CD4-positive, alpha-beta T cell treated with Interleukin-6 for 4 hours (primary cell): ENCODE data around the gene SLC4A2.
"Not testable (repeated sequence)": the region's sequence is repeated elsewhere in the genome, so short reads cannot be mapped to it uniquely, and the experiment has no call there.

ENCODE experiments used
- DNase-seq: peaks from one replicate; pipeline ENCODE4 v3.0.0-alpha.2; 2020; ENCODE audit warnings: mixed read lengths

Gene SLC4A2, protein sequence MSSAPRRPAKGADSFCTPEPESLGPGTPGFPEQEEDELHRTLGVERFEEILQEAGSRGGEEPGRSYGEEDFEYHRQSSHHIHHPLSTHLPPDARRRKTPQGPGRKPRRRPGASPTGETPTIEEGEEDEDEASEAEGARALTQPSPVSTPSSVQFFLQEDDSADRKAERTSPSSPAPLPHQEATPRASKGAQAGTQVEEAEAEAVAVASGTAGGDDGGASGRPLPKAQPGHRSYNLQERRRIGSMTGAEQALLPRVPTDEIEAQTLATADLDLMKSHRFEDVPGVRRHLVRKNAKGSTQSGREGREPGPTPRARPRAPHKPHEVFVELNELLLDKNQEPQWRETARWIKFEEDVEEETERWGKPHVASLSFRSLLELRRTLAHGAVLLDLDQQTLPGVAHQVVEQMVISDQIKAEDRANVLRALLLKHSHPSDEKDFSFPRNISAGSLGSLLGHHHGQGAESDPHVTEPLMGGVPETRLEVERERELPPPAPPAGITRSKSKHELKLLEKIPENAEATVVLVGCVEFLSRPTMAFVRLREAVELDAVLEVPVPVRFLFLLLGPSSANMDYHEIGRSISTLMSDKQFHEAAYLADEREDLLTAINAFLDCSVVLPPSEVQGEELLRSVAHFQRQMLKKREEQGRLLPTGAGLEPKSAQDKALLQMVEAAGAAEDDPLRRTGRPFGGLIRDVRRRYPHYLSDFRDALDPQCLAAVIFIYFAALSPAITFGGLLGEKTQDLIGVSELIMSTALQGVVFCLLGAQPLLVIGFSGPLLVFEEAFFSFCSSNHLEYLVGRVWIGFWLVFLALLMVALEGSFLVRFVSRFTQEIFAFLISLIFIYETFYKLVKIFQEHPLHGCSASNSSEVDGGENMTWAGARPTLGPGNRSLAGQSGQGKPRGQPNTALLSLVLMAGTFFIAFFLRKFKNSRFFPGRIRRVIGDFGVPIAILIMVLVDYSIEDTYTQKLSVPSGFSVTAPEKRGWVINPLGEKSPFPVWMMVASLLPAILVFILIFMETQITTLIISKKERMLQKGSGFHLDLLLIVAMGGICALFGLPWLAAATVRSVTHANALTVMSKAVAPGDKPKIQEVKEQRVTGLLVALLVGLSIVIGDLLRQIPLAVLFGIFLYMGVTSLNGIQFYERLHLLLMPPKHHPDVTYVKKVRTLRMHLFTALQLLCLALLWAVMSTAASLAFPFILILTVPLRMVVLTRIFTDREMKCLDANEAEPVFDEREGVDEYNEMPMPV

DNA sequence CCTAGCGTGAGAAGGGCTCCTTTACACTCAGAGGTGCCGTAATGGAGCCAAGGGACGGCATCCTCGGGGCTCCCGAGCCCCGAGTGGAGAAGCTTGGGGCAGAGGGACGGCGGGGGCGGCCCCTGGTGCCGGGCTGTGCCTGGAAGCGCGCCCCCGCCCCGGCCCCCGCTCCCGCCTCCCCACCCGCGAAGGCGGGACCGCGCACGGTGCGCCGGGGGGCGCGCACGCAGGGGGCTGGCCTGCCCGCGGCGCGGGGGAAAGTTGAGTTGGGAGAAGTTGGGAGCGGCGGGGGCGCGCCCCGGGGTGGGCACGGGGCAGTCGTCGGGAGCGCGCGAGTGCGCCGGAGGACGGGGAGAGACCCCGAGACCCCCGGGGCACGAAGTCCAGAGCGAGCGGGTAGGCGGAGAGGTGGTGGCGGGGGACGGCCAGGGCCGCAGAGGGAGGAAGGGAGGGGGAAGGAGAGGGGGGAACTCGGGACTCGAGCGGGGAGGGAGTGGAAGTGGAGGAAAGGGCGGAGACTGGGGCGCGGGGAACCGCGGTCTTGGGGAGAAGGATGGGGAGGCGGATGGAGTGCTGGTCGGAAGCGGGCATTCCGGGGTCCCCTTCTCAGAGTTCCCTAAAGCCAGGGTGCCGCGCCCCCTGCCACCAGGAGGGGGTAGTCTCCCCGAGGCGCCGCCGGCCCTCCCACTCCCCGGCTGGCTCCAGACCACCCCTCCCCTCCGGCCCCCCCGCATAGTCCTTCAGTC is at the start of gene SLC4A2:
TSS of gene SLC4A2 (plus strand) at position 223 of the 746 bp plus-strand sequence. CDS start 2,399 bp downstream, outside the sequence.
- peak; percentile 80 for DNase-seq

DNA sequence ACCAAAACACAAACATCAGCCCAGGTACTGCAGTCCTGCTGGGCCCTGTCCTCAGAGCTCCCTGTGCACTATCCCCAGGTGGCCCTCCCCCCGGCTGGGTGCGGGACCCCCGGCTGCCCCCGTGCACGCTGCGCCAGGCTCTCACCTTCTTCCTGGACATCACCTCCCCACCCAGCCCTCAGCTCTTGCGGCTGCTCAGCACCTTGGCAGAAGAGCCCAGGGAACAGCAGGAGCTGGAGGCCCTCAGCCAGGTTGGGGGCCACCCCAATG is 49.4 kb upstream of the SLC4A2 start:
- DNase-seq, result no peak

DNA sequence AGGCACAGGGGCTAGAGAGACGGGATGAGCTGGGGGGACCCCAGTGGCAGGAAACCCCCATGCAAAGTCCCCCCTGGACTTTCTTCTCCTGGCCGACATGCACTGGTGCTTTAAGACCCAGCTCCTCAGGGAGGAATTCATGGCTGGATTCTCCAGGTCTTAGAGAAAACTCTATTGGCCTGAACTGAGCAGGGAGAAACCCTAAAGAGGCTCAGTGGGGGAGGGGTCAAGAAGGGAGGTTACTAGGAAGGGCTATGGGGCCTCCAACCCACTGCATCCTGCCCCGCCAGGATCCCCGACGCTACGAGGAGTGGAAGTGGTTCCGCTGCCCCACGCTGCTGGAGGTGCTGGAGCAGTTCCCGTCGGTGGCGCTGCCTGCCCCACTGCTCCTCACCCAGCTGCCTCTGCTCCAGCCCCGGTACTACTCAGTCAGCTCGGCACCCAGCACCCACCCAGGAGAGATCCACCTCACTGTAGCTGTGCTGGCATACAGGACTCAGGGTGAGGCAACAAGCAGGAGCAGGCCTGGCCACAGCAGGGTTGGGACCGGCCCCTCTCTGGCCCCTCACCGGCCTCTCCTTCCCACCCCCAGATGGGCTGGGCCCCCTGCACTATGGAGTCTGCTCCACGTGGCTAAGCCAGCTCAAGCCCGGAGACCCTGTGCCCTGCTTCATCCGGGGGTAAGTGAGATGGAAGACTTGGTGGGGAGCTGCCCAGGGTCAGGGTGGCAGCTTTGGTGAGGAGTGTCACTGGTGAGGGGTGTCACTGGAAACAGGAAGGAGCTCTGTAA is 48.9 kb upstream of the SLC4A2 start:
- peak; percentile 61 for DNase-seq

DNA sequence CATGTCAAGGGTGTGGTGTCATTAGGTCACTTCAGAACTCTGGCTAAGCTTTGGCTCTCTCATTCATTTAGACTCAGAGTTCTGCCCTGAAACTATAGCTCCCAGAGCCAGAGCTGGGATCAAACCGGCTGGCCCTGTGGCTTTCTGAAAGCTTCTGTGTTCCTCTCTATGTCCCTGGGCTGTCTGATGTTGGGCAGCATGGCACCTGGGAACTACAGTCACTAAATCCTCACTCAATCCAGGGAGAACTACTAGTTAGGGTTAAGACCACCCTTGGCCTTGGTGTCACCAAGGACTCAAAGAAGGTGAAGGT is 48.3 kb upstream of the SLC4A2 start:
- no peak for DNase-seq

DNA sequence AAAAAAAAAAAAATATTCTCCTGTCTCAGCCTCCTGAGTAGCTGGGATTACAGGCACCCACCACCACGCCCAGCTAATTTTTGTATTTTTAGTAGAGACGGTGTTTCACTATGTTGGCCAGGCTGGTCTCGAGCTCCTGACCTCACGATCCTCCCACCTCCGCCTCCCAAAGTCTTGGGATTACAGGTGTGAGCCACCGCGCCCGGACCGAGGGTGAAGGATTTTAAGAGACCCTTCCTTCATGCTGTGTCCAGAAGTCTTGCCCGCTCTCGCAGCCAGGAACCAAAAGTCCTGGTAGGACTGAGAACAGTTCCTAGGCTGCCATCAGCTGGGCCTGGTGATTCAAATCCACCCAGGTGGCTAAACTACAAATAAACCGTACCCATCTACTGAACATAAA is 47.8 kb upstream of the SLC4A2 start:
- not testable (repeated sequence) for DNase-seq

DNA sequence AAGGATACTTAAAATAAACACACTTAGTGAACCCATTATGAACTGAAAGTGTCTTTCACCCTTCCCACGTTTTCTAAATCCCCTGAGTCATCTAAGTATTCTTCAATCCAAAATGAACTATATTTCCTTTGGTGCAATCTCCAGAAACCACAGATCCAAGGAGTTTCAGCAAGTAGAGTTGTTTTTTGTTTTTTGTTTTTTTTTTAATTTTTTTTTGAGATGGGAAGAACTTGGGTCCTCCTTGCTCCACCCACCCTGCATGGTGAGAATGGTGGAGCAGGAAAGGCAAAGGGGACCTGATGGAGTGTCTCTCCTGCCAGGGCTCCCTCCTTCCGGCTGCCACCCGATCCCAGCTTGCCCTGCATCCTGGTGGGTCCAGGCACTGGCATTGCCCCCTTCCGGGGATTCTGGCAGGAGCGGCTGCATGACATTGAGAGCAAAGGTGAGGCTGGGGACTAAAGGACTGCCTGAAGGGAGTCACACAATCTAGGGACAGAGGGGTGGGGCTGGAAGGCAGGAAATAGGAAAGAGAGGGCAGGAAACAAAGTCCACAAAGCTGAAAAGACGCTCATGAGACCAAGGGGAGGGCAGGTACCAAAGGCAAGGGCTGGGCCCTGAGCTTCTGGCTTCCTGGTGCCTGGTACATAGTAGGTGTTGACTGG is 47.2 kb upstream of the SLC4A2 start:
- DNase-seq, result no peak

DNA sequence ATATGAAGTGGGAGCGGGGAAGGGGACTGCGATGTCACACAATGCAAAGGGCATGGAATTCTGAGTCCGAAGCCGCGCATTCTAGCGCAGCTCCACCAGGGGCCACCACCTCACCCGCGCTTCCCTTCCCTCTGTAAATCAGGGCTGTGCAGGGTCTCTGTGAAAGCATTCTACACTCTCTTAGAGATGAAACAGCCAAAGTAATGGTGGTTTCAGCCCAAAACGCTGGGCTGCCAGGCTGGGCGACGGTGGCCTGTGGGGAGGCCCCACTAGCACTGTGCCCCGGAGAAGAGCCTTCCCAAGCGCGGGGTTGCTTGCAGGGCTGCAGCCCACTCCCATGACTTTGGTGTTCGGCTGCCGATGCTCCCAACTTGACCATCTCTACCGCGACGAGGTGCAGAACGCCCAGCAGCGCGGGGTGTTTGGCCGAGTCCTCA is 46.5 kb upstream of the SLC4A2 start:
- peak; percentile 46 for DNase-seq

DNA sequence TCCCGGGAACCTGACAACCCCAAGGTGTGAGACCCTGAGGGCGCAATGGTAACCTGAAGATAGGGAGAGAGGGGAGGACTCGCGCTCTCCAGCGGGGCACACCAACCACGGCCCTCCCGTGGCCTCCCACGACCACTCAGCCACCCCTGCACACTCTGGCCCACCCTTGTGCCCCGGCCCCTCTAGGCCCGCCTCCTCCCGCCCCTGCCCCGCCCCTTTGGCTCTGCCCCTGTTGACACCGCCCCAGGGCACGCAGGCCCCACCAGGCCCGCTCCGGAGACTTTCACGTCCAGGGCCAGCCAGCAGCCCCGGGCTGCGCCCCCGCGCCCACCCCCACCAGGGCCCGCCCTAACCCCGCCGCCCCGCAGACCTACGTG is 46.0 kb upstream of the SLC4A2 start:
- no peak for DNase-seq

DNA sequence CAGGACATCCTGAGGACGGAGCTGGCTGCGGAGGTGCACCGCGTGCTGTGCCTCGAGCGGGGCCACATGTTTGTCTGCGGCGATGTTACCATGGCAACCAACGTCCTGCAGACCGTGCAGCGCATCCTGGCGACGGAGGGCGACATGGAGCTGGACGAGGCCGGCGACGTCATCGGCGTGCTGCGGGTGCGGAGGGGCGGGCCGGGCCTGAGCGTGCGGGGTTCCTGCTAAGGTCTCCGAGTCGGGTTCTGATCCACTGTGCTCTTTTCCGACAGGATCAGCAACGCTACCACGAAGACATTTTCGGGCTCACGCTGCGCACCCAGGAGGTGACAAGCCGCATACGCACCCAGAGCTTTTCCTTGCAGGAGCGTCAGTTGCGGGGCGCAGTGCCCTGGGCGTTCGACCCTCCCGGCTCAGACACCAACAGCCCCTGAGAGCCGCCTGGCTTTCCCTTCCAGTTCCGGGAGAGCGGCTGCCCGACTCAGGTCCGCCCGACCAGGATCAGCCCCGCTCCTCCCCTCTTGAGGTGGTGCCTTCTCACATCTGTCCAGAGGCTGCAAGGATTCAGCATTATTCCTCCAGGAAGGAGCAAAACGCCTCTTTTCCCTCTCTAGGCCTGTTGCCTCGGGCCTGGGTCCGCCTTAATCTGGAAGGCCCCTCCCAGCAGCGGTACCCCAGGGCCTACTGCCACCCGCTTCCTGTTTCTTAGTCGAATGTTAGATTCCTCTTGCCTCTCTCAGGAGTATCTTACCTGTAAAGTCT is 45.5 kb upstream of the SLC4A2 start:
- DNase-seq, result peak; percentile 94

DNA sequence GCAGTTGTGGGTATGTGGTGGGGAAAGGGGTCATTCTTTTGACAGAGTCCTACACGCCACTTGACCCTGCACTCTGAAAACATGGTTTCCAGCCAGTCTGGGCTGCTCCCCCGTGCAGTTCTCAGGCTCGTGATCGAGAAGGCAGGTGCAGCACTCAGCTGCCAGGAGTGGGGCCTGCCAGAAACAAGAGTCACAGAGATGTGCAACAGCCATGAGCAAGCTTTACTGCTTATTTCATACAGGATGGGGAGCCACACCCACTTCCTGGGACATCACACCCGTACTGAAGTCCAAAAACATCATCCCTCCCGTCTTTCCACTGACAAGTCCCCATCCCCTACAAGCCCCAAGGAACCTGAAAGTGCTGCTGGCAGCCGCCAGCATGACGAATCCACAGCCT is 44.4 kb upstream of the SLC4A2 start:
- peak; percentile 74 for DNase-seq

DNA sequence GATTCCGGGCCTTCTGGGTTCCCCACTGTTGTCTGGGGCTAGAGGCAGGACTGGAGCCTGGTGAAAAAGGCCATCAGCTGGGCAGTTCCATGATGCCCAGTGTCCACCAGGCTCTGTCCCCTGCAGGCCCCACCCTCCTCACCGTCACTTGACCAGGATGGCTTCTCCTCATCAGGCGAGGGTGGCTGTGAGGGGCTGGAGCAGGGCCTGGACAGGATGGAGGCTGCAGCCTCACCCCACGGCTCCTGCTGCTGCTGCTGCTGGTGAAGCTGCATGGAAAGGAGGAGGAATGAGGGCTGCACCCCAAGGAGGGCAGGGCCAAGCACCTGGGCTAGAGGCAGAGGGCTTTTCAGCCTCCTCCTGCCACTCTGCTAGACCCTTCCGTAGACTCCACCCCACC is 43.4 kb upstream of the SLC4A2 start:
- no peak for DNase-seq

DNA sequence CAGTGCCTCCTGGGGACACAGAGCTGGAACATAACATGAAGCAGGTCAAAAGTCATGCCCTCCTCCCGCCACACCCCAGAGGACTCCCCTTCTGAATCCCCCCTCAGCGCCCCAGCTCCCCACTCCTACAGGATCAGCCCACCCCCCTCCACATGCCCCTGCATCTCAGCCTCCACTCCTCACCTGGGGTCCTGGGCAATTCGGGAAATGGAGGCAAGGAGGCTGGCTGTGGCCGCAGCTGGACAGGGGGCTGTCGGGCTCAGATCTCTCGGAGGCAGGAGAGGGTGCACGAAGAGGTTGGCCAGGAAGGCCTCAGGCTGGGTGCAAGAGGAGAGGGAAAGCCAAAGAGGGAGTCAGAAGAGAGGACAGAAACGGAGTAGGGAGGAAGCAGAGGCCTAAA is 42.9 kb upstream of the SLC4A2 start:
- DNase-seq, result no peak

DNA sequence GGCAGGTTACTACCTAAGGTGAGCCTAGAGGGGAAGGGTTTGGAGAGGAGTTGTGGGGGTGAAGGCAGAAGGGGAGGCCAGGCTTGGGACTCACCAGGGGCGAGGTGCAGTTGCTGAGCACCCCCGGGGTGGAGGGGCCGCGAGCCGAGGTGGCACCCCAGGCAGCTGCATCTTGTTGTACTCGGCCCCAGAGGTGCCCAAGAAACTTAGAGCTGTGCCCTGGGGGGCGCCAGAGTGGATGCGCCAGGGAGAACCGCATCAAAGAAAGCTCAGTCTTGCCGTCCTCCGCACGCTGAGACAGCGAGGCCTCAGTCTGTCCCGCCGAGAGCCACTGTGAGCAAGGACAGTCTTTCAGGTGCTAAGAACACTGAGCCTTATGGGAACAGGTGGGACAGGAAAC is 42.4 kb upstream of the SLC4A2 start:
- no peak for DNase-seq

DNA sequence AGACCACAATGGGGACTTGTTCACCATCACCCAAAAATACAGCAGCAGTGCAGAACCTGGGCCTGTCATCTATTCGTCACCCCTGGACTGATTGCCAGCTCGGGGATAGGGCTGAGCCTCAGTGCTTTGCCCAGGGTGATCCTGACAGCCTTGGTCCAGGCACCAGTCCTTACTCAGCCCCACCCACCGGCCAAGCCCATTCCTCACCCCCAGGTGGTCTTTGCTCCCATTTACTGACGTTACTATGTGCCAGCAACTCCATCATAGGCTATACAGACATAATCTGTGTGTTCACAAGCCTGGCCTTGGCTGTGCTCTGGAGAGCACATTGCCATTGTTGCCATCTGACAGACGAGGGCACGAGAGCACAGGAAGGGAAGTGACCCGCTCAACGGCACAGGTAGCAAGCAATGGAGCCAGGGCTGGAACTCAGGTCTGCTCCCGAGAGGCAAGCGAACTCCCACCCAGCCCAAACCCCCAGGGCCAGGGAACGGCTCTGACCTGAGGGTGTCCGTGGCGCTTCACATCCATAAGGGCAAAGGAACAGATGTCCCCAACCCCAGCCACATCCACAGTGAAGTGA is 41.9 kb upstream of the SLC4A2 start:
- DNase-seq, result peak; percentile 30

DNA sequence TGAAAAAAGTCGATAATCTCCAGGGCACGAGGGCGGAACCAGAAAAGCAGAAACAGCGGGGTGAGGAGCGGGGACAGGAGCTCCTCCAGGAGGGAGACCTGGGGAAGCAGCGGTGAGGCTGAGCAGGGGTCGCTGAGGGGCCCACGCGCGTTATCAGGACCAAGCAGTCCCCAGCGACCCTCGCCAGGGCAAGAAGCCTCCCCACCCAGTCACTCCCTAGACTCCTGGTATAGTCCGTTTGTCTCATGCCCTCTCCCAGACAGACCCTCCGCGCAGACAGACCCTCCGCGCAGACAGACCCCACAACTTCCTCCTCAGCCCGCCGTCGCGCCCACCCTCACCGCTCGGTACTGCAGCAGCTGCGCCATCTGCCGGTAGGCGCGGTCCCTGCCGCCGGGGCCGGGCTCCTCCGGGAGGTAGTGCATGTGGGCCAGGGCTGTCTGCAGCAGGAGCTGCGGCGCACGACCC is 41.4 kb upstream of the SLC4A2 start:
- DNase-seq, result peak; percentile 87

DNA sequence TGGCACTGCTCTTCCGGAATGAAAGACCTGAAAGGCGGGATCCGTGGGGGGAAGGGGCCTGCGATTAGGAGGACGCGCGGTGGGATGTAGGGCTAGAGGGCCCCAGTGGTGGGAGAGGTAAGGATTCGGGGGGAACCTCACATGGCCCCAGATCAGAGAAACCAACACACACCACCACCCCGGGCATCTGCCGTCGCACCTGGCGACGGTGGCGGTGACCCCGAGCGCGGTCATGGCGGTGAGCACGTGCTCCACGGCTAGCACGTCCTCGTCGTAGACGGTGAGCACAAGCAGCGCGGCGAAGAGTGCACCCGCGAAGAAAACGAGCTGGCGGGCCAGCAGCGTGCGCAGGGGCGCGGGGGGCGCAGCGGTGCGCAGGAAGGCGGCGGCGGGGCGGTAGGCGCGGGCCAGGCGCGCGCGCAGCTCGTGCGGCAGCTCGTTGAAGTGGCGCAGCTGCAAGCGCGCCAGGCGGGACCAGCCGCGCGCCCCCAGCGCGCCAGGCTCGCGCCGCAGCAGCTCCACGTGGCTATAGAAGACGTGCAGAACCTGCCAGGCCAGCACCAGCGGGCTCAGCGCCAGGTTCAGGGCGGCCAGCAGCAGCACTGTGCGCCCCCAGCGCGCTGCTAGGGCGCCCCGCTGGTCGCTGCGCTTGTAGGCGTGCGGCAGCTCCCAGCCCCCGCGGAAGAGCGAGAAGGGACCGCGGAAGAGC is 40.8 kb upstream of the SLC4A2 start:
- DNase-seq, result peak; percentile 49

DNA sequence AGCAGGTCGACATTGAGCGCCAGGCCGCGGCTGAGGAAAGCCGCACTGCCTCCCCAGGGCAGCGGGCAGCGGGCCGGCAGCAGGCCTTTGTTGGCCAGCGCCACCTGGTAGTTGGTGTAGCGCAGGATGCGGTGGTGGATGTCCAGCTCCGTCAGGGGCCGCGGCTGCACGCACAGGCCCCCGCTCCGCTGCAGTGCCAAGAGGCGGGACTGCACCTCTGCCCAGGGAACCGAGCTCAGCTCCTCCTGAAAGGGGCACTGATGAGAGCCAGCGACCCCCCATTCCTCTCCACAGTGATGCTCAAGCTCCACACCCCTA is 40.3 kb upstream of the SLC4A2 start:
- no peak for DNase-seq

DNA sequence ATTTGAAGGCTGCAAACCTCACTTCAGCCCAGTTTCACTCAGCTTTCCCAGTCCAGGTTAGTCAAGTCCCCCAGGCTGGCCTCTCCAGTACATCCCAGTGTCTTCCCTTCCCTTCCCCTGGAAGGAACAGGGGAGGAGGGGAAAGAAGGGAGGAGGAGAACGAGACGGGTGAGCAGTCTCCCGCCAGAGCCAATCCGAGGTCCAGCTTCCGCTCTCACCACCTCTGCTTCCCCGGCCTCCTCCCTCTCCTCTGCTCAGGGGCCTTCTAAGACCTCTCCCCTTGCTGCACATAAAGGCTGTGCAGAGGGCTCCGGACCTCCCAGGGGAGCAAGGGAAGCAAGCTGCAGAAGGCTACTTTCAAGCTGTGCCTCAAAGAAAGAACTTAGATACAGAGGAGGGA is 39.2 kb upstream of the SLC4A2 start:
- no peak for DNase-seq

DNA sequence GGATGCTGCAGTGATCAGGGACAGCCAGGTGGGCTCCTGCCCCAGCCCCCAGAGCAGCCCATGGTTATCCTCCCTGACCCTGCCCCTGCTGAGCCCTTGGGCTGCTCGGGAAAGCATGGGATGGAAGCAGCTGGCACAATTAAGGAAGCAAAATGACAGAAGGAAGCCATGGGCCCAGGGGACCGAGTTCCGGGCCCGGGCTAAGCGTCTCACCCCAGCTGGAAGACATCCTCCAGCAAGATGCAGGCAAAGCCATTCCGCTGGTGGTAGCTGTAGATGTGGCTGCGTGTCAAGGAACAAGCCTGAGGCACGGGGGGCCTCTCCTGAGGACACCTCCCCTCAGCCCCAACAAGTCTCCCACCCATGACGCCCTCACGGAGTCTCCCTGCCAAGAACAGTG is 36.2 kb upstream of the SLC4A2 start:
- DNase-seq, result no peak
